NOMO-1 (cell line): ENCODE measurements around the gene METTL18.

Experiments used
- DNase-seq, 2 experiments: peaks; one replicate each; lab custom pipeline; 2025; ENCODE audit not compliant: unreplicated experiment in 2 of 2; lab: John Stamatoyannopoulos, UW

METTL18 gene

DNA sequence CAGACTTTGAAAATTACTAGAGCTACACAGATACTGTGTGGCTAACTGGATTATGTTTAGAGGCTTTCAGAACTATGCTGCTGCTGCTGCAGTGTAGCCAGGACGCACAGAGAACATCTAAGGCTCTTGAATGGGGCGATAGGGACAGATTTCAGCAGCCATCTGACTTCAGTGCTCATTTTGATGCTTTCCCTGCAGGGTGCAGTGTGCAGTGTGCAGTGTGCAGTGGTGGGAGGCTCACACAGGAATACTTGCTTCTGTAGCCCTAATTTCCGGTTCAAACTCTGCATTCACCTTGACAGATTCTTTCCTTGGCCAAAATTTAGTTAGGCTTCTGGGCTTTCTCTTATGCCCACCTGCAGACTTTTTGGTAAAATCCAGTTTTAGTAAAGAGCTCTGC lies 7.7 kb downstream of the METTL18 start:
- DNase-seq: no peak

DNA sequence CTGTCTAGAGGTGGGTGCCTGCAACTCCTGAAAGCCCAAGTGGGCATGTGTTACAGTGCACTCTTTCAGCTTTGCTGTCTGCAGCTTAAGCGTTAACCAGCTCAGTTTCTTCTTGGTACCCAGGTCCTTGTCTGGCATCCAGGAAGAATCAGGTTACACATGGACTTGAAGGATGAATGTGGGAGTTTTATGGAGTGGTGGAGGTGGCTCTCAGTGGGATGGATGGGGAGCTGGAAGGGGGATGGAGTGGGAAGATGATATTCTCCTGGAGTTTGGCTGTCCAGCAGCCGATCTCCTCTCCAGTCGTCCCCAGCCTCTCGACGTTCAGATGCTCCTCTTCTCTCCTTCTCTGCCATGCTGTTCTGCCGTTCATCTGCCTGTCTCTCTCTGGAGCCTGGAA lies 9.4 kb downstream of the METTL18 start:
- DNase-seq: no peak

DNA sequence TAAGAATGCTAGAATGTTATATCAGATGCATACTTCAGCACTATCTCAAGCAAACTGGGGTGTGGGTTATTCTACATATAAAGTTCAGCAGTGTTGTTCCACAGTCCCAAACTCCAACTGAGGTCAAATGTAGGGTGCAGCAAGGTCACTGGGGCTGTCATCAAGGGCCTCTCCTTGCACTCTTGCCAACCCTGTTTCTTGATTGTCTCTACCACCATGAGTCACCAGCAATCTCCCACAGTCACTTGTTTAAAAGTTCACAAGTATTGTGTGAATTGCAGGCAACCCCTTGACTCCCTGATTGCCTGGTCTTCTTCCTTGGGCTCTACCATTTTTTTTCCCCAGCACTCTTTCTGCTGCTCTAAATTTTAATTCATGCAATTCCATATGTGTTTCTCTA lies 10.6 kb downstream of the METTL18 start:
- DNase-seq: no peak

DNA sequence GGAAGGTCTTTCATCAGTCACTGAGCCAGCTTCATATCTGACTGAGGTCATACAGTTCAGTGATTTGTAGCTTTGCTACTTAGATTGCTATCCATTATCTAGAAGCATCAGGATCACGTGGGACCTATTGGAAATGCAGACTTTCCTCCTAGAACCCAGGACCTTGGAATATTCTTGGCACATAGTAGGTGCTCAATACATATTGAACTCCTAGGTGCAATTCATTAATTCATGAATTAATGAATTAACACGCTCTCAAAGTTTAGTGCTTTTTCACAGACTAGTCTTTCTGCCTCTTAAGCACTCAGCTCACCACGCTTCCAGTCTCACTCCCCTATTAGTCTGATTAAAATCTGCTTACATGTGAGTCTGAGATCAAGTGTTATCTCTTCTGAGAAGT lies 12.1 kb downstream of the METTL18 start:
- DNase-seq: no peak

DNA sequence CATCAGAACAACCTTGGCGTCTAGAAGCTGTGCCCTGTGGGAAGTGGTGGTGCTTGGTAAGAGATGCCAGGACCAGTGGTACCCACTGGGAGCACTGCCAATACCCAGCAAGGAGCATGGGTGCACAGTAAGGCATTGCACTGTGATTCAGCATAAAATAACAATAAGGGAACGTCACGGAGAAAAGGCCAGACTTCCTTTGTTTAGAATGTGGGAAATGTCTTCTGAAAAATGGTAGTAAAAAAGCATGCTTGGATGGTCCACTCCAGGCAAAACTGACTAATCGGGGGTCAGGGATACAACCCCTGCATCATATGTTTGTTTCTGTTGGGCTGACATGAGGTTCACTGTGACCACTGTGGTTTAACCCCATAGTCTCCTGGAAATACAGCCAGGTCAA lies 14.7 kb downstream of the METTL18 start:
- DNase-seq: no peak

DNA sequence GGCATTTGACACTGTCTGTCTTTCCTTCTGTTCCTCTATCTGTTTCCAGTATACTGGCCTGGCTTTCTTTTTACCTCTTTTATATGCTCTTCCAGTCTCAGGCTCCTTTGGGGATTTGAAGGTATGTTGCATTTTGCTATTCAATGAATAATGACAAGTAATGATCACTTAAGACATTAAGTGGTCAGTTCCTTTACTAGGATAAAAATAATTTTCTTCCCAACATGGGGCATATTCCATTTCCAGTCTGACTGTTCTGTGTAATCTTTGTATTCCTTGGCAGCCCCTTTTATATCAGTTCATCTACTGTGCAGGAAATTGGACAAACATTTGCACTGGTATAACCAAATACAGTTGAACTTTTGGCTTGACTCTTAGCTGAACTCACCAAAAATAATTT lies 15.6 kb downstream of the METTL18 start:
- DNase-seq: no peak

DNA sequence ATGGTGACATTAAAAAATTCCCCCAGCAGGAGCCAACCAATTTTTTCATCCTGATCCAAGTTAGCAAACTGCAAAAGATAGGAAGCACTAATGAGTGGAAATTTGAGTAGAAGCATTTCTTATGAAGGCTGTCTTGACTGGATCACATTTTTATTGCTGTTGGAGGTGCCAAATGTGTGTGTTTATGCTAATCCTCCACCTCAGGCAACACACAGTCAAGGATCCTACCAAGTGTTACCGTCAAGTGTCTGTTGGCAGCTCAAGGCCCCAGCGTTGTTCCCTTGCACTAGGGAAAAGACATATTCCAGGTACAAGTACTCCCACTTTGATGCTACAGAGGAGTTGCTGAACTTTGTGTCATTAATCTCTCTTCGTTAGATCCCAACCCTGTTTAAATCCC lies 18.3 kb downstream of the METTL18 start:
- no peak for DNase-seq

DNA sequence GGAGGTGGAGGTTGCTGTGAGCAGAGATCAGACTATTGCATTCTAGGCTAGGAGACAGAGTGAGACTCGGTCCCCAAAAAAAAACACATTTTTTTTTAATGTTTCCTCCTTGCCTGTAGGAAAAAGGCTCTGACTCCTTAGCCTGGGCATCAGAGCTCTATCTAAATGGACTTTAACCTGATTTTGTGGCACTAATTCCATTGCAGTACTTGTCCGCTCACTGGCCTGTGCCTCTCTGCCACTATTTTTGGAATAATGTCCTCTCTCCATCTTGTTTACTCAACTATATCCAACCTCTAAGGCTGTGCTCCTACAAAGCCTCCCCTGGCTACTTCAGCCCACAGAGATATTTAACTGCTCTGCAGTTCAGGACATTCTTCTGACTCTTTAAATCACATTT lies 26.5 kb downstream of the METTL18 start:
- DNase-seq: no peak

DNA sequence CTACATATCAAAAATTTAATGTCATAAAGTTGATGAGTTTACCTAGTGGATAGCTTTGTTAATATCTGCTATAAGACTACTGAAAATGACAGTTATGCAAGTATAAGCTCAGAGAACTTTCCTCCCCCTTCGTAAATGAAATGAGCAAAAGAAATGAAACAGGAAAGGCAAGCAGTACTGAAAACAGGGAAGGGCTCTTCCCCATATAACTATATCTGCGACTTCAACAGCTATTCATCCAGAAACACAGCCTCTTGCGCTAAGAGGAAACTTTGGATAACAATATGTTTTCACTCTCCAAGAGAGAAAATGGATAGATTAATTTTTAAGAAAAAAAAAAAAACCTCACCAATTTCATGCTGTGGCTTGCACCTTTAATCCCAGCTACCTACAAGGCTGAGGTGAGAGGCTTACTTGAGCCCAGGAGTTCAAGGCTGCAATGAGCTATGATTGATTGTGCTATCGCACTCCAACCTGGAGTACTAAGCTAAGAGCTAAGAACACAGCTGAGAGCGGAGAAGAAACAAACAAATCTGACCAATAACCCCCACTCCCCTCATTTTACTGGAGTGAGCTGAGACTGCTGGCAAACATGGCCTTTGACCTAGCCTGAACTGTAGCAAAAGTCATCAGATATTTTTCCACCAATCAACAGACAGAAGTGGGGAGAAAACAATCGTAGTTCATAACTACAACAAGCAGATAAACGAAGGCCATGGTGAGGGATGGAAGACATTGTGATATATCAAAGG lies 29.0 kb downstream of the METTL18 start:
- no peak for DNase-seq

DNA sequence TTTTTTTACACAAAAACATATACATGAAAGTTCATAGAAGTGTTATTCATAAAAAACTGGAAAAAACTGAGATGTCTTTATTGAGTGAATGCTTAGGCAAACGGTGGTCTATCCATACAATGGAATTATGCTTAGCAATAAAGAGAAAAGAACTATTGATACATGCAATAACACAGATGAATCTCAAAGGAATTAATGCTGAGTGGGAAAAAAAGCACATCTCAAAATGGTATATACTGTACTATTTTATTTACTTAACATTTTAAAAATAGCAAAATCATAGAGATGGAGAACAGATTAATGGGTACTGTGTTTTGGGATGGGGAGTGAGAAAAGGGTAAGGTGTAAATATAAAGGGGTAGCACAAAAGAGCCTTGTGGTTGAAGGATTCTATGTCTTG lies 29.8 kb downstream of the METTL18 start:
- DNase-seq: no peak

DNA sequence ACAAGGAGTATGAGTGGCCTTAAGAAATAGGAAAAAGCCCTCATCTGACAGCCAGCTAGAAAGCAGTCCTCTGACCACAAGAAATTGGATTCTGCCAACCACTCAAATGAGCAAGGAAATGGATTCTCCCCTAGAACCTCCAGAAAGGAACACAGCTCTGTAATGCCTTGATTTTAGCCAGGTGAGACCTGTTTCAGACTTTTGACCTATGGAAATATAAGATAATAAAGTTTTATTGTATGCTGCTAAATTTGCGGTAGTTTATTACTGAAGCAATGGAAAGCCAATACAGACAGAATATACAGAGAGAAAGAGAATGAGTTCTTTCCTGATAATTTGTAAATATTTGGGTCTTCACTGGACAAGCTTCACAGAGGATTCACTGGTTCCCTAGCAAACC lies 32.0 kb downstream of the METTL18 start:
- no peak for DNase-seq

DNA sequence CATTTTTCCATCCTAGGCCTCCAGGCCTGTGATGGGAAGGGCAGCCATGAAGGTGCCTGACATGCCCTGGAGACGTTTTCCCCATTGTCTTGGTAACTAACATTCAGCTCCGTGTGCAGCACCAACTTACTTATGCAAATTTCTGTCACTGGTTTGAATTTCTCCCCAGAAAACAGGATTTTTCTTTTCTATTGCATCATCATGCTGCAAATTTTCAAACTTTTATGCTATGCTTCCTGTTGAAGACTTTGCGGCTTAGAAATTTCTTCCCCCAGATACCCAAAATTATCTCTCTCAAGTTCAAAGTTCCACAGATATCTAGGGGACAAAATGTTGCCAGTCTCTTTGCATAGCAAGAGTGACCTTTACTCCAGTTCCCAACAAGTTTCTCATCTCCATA lies 35.7 kb downstream of the METTL18 start:
- DNase-seq: no peak

DNA sequence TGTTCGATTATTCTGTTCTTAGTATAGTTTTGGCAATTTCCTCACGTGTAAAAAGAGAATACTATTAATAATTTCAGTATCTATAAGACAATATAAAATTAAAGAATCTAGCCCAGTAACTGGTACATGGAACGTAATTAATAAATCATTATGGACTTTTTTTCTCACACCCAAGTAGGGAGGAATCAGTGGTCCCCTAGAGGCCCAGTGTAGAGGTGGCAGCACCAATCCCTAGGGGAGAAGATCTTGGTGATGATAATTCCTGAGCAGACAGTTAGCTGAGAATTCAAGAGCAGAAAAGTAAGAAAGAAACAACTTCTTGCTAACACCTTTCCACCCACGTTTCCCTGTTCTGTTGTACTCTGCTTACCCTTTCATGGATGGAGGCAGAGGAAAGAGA lies 41.2 kb downstream of the METTL18 start:
- DNase-seq: no peak

DNA sequence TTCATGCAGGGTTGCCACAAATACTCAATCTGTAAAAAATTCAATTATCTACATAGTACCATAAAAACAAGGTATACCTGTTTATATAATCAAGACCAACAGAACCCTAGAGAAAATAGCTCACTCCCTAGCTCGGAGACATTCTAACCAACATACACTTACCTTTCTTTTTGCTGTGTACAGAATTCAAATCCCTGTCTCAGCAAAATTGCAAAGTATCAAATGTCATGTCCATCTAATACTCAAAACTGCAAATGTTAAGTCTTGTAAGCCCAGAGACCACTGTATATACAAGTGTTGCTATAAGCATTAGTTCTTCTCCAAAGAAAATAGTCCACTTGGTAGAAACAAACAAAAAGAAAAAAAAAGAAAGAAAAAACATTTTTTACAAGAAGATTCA lies 44.7 kb downstream of the METTL18 start:
- no peak for DNase-seq

DNA sequence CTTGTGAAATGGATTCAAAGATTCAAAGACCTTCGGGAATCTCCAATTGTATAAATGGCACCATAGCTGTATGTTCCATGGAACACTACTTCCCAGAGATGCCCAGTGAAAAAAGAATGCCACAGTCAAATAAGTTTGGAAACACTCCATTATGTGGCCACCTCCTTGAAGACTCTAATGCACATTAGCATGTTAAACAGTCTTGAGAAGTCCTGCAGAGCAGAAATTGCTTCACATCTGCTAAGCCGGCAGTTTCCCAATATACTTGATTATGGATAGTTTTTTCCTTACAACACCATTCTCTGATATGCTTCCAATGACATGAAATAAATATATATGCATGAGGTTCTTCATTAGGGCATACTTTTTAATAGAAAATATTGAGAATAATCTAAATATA lies 48.2 kb downstream of the METTL18 start:
- no peak for DNase-seq

DNA sequence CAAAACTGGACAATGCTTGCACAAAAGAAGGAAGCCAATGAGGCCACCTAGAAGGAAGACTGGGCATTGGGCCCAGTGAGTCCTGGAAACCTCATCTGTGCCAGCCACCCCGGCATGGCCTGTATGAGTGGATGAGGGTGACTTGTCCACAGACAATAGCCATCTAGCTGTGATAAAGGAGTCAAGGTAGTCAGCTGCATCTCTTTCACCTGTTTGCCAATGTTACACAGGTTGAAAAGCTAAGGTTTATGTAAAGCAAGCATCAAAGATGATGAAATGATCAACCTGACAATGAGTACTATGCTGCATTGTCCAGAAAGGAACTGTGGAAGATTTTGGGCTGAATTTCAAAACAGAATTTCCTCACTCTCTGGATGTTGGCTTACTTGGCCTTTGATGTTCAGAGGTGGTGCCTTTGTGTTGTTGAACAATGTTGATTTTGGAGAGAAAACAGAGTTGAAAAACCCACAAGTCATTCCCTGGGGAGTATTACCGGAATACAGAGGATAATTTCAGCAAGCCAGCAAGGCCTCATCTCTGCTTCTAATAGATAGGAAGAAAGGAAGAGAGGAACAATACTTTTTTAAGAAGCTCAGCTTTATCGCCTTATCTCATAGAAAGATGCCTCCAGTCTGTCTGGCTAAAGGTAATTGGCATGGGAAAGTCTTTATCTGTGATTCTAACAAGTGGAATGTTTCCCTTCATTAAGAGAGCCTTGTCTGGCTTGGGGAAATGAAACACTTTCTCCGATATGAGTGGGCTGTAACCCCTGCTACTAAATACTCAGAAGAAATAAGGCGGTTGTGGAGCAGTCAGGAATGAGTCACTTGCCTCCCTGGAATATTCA lies 49.5 kb downstream of the METTL18 start:
- DNase-seq: no peak
